Measurements from ENCODE around the gene VPS39. TPM values are rescaled to one million over a fixed set of nuclear protein-coding genes. Genes with fewer than 3 reads are reported as not detected.
A peak's percentile ranks its signal among the peaks of the same experiment; 100 is the strongest.

VPS39 gene, protein sequence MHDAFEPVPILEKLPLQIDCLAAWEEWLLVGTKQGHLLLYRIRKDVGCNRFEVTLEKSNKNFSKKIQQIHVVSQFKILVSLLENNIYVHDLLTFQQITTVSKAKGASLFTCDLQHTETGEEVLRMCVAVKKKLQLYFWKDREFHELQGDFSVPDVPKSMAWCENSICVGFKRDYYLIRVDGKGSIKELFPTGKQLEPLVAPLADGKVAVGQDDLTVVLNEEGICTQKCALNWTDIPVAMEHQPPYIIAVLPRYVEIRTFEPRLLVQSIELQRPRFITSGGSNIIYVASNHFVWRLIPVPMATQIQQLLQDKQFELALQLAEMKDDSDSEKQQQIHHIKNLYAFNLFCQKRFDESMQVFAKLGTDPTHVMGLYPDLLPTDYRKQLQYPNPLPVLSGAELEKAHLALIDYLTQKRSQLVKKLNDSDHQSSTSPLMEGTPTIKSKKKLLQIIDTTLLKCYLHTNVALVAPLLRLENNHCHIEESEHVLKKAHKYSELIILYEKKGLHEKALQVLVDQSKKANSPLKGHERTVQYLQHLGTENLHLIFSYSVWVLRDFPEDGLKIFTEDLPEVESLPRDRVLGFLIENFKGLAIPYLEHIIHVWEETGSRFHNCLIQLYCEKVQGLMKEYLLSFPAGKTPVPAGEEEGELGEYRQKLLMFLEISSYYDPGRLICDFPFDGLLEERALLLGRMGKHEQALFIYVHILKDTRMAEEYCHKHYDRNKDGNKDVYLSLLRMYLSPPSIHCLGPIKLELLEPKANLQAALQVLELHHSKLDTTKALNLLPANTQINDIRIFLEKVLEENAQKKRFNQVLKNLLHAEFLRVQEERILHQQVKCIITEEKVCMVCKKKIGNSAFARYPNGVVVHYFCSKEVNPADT
- total RNA-seq = 79.3 and 81.7 TPM in 2 replicates
- long read RNA-seq, full-length matches to known transcripts = 98 of 160 reads
- long read RNA-seq, partial matches to known transcripts = 42 of 160 reads
- long read RNA-seq, other reads (novel, unspliced or antisense) = 20 of 160 reads

DNA sequence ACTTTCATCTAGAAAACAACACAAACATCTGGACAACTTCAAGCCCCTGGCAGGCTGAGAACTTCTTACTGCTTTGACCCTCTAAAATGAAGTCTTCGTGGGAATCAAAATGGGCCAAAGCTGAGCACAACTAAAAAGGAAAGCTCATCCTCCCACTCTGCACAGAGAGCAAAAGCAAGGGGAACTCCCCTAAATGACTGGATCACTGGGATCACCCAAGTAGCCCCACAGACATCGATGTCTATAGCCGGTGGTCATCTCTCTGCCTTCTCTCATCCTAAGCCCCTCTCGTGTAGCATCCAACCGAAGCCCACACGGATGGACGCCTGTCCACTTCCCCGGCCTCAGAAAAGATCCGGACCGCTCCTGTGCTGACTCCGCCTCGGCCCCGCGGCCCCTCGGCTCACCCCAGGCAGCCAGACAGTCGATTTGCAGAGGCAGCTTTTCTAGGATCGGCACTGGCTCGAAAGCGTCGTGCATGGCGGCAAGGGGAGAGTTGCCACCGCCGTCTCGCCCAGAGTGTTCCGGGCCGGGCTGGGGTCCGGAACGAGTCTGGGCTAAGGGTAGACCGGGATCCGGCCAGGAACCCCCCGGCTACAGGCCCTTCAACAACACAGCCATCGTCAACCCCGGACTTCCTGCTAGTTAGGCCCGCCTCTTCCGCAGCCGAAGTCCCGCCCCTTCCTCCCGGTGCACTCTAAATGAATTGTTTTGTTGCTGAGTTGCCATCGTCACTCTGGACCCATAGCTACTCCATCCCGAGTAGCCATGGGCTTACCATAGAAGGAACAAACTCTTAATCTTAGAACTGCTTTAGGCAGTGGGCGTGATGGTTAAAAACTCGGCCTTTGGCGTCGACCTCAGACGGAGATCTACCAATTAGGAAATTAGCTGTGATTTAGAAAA is at the start of gene VPS39:
VPS39 (minus strand) TSS at position 631 of the 906 bp plus-strand sequence; CDS start at position 480, 151 bp downstream.
- H3K4me3 Mint-ChIP-seq (ENCODE audit: unreplicated experiment) = peak within 1 kb of the TSS; percentile 96
- H3K36me3 Mint-ChIP-seq (ENCODE audit: unreplicated experiment) = peaks cover 18% of the 10 kb centered on the region
- H3K4me1 Mint-ChIP-seq (ENCODE audit: unreplicated experiment) = peaks cover 28% of the 10 kb centered on the region
- DNase-seq (ENCODE audit: extremely low spot score, unreplicated experiment) = peak; percentile 93
- no peaks in the 10 kb centered on the region for H3K9me3 Mint-ChIP-seq (ENCODE audit: unreplicated experiment)
- H3K27ac Mint-ChIP-seq (ENCODE audit: unreplicated experiment) = peak within 1 kb of the TSS; percentile 91
- TF ChIP-seq, protein P1, sequence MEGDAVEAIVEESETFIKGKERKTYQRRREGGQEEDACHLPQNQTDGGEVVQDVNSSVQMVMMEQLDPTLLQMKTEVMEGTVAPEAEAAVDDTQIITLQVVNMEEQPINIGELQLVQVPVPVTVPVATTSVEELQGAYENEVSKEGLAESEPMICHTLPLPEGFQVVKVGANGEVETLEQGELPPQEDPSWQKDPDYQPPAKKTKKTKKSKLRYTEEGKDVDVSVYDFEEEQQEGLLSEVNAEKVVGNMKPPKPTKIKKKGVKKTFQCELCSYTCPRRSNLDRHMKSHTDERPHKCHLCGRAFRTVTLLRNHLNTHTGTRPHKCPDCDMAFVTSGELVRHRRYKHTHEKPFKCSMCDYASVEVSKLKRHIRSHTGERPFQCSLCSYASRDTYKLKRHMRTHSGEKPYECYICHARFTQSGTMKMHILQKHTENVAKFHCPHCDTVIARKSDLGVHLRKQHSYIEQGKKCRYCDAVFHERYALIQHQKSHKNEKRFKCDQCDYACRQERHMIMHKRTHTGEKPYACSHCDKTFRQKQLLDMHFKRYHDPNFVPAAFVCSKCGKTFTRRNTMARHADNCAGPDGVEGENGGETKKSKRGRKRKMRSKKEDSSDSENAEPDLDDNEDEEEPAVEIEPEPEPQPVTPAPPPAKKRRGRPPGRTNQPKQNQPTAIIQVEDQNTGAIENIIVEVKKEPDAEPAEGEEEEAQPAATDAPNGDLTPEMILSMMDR (IDR thresholded peaks at IDR 0.05) = no peak
- H3K27me3 Mint-ChIP-seq (ENCODE audit: unreplicated experiment) = no peaks in the 10 kb centered on the region

DNA sequence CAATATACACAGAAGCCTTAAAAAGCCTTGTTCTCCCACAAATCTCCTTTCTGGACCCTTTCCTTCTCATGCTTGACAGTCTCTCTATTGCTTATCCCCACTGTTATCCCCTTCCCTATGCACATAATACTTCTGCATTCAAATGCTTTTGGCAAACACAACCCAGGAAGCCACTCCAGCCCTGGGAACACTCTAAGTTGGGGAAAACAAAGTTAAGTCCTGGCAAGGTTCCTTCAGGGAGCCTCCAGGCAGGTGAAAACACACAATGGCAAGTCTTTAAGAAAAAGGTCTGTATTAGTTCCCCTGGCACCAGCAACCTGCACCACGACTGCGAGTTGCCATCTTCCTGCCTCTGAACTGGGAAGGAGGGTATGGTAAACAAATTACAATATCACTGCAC is 45.2 kb upstream of the VPS39 start:
- no peaks in the 10 kb centered on the region for H3K27me3 Mint-ChIP-seq (ENCODE audit: unreplicated experiment)
- H3K27ac Mint-ChIP-seq (ENCODE audit: unreplicated experiment) = no peak overlapping the region
- H3K9me3 Mint-ChIP-seq (ENCODE audit: unreplicated experiment) = peaks cover 30% of the 10 kb centered on the region
- DNase-seq (ENCODE audit: extremely low spot score, unreplicated experiment) = no peak
- peaks cover 57% of the 10 kb centered on the region for H3K36me3 Mint-ChIP-seq (ENCODE audit: unreplicated experiment)
- H3K4me1 Mint-ChIP-seq (ENCODE audit: unreplicated experiment) = no peaks in the 10 kb centered on the region
- TF ChIP-seq, protein P1 (IDR thresholded peaks at IDR 0.05) = no peak
- H3K4me3 Mint-ChIP-seq (ENCODE audit: unreplicated experiment) = no peak overlapping the region

DNA sequence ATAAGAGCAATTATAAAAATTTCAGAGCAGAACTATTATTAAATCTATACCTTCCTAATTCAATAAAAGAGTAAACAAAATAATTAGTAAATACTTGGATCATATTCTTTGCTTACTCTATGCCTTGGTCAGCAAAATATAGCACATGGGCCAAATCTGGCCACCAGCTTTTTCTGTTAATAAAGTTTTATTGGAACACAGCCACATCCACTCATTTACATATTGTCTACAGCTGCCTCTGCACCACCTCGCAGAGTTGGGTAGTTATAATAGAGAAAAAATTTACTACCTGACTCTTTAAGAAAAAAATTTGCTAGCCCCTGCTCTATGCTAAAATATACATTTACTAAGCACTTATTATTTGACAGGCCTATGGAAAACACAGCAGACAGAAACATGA is 32.7 kb upstream of the VPS39 start:
- peaks cover 46% of the 10 kb centered on the region for H3K36me3 Mint-ChIP-seq (ENCODE audit: unreplicated experiment)
- no peaks in the 10 kb centered on the region for H3K9me3 Mint-ChIP-seq (ENCODE audit: unreplicated experiment)
- H3K27me3 Mint-ChIP-seq (ENCODE audit: unreplicated experiment) = no peaks in the 10 kb centered on the region
- H3K27ac Mint-ChIP-seq (ENCODE audit: unreplicated experiment) = no peak overlapping the region
- TF ChIP-seq, protein P1 (IDR thresholded peaks at IDR 0.05) = no peak
- H3K4me1 Mint-ChIP-seq (ENCODE audit: unreplicated experiment) = peaks cover 13% of the 10 kb centered on the region
- no peak for DNase-seq (ENCODE audit: extremely low spot score, unreplicated experiment)
- H3K4me3 Mint-ChIP-seq (ENCODE audit: unreplicated experiment) = no peak overlapping the region

DNA sequence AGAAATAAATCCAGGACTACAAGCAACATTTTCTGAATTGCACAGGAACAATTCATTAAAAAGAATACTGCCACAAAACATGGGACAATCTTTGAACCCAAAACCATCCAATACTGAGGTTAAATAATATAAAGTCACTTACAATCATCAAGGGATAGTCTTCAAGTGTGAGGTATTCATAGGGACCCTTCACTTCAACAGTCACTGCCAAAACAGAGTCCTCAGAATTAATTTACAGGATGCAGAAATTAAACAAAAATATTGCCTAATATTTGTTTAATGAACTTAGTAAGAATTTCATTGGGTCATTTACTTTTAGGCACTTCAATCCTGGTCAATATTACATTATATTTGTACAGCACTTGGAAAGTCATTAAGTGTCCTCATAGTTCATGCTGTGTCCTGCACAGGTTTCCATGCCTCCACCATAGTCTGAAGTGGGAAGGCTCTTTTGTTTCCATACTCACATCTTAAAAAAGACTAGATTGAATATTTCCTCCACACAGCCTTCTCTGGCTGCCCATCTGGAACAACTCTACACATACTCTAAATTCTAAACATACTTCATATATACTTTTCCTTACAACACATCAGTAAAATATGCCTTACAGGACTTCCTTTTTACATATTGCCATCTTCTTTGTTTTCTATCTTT is 31.6 kb upstream of the VPS39 start:
- no peak for DNase-seq (ENCODE audit: extremely low spot score, unreplicated experiment)
- TF ChIP-seq, protein P1 (IDR thresholded peaks at IDR 0.05) = no peak
- Mint-ChIP-seq H3K4me3 (ENCODE audit: unreplicated experiment) (no peak overlapping the region), H3K4me1 (ENCODE audit: unreplicated experiment) (peaks cover 13% of the 10 kb centered on the region), H3K27me3 (ENCODE audit: unreplicated experiment) (no peaks in the 10 kb centered on the region), H3K9me3 (ENCODE audit: unreplicated experiment) (no peaks in the 10 kb centered on the region), H3K36me3 (ENCODE audit: unreplicated experiment) (peaks cover 55% of the 10 kb centered on the region), H3K27ac (ENCODE audit: unreplicated experiment) (no peak overlapping the region)

All from osteocyte (in vitro differentiated cells).